K562 (cell line): ENCODE data around the gene S100A10. TPM values are rescaled to one million over a fixed set of nuclear protein-coding genes. Genes with fewer than 3 reads are reported as not detected.

Experiments
- ATAC-seq: fragments of 200-7000 bp; cut with Tn5 transposase; 3 replicates; pipeline ENCODE4 v1.9.1; 2020; ENCODE audit warnings: moderate library complexity
- BruUV-seq: library from RNA; stranded (reverse); fragments of 400-500 nt; replicated peaks from 2 replicates; lab custom pipeline; 2021; lab: Mats Ljungman, UMichigan
- CTCF ChIA-PET: fragments of 300-600 bp; formaldehyde crosslinking; extraction: SDS; loops from one replicate; lab custom pipeline; 2021; ENCODE audit warnings: low intra/inter-chr PET ratio; lab: Yijun Ruan, JAX
- POLR2A ChIA-PET: fragments of 300-600, 350-650 bp; sonication (Branson Sonifier 250); formaldehyde crosslinking; extraction: SDS; loops from one replicate; lab custom pipeline; 2021; ENCODE audit warnings: antibody characterized with exemption, inconsistent platforms; lab: Yijun Ruan, JAX
- DNase-seq, 4 experiments: peaks; one replicate each; pipeline versions ENCODE4 v3.0.0 to v3.0.0-alpha.2; 2011 to 2018; ENCODE audit warnings: low spot score in 3 of 4, mixed read lengths in 3 of 4; ENCODE audit errors: extremely low read depth in 1 of 4
- FAIRE-seq: peaks from 2 replicates; lab custom pipeline; 2011; peaks lifted over from hg19 to GRCh38; lab: Jason Lieb, UNC
- H2AFZ ChIP-seq: 2 replicates; pipeline ENCODE4 v1.6.0; 2011; ENCODE audit warnings: low read depth, low read length, control low read depth, inconsistent platforms
- H3K27ac ChIP-seq: fragments of 200-600 bp; 3 replicates; pipeline ENCODE4 v1.8.0; 2011; ENCODE audit warnings: low read depth, mild to moderate bottlenecking, control low read depth, inconsistent platforms, low read length, moderate library complexity, mixed read lengths; ENCODE audit errors: extremely low read depth
- H3K27me3 ChIP-seq, 2 experiments: fragments of 300-600 bp in 1 of 2; 2 replicates in 1 of 2; 3 replicates in 1 of 2; pipeline versions ENCODE4 v1.6.0 to v1.8.0; 2011; ENCODE audit warnings: inconsistent platforms in 2 of 2, low read length in 2 of 2, mild to moderate bottlenecking in 1 of 2, mixed read lengths in 1 of 2, moderate library complexity in 1 of 2; ENCODE audit not compliant: control insufficient read depth in 2 of 2, insufficient read depth in 2 of 2
- H3K36me3 ChIP-seq: fragments of 300-600 bp; 3 replicates; pipeline ENCODE4 v1.8.0; 2011; ENCODE audit warnings: mild to moderate bottlenecking, low read length, inconsistent platforms; ENCODE audit not compliant: control insufficient read depth, insufficient read depth
- H3K4me1 ChIP-seq, 2 experiments: fragments of 200-600 bp in 1 of 2; replicated peaks in 1 of 2; 2 replicates in 1 of 2; 3 replicates in 1 of 2; pipeline versions ENCODE4 v1.5.1 to v1.8.0; 2011; ENCODE audit warnings: inconsistent platforms in 2 of 2, low read length in 2 of 2, mild to moderate bottlenecking in 1 of 2, mixed read lengths in 1 of 2, moderate library complexity in 1 of 2; ENCODE audit not compliant: control insufficient read depth in 2 of 2, insufficient read depth in 2 of 2
- H3K4me2 ChIP-seq: 2 replicates; pipeline ENCODE4 v1.6.1; 2011; ENCODE audit warnings: low read length, control low read depth, inconsistent platforms, mixed read lengths; ENCODE audit not compliant: insufficient read depth
- H3K4me3 ChIP-seq: fragments of 200-600 bp; sonication (generic), shearing (Covaris generic); 2 replicates; pipeline ENCODE4 v1.5.1; 2016; ENCODE audit warnings: control low read depth, inconsistent platforms
- H3K79me2 ChIP-seq: fragments of 200-600 bp; 3 replicates; pipeline ENCODE4 v1.8.0; 2011; ENCODE audit warnings: low read length, inconsistent platforms; ENCODE audit not compliant: control insufficient read depth, insufficient read depth
- H3K9ac ChIP-seq, 2 experiments: 2 replicates each; pipeline versions ENCODE4 v1.6.0 to v1.6.1; 2011; ENCODE audit warnings: low read depth in 2 of 2, low read length in 2 of 2, control low read depth in 1 of 2, inconsistent platforms in 1 of 2, mild to moderate bottlenecking in 1 of 2, mixed read lengths in 1 of 2; ENCODE audit not compliant: insufficient read depth in 1 of 2
- H3K9me1 ChIP-seq: one replicate; pipeline ENCODE4 v1.6.0; 2011; ENCODE audit warnings: inconsistent platforms, mild to moderate bottlenecking, low read length, moderate library complexity; ENCODE audit not compliant: control insufficient read depth, insufficient read depth
- H3K9me3 ChIP-seq: replicated peaks from 2 replicates; pipeline ENCODE4 v1.5.1; 2011; ENCODE audit warnings: low read depth, low read length, inconsistent platforms; ENCODE audit not compliant: control insufficient read depth, insufficient read depth
- H4K20me1 ChIP-seq: replicated peaks from 2 replicates; pipeline ENCODE4 v1.6.1; 2011; ENCODE audit warnings: low read length, inconsistent platforms, mixed read lengths; ENCODE audit not compliant: control insufficient read depth, insufficient read depth
- CSDE1 ChIP-seq, 2 experiments: fragments of 450-650 bp; IDR thresholded peaks; 2 replicates each; pipeline ENCODE4 v1.6.1; 2016; ENCODE audit warnings: mild to moderate bottlenecking in 1 of 2
- ELF4 ChIP-seq: fragments of 450-650 bp; formaldehyde crosslinking; IDR thresholded peaks from 2 replicates; pipeline ENCODE4 v1.4.0; 2022; ENCODE audit warnings: missing genetic modification characterization
- ETV1 ChIP-seq: fragments of 450-650 bp; conservative IDR thresholded peaks from 2 replicates; pipeline ENCODE4 v1.6.1; 2016; ENCODE audit warnings: missing genetic modification characterization, control low read depth, low read depth, missing compliant biosample characterization
- ETV6 ChIP-seq, 3 experiments: fragments of 150-350 bp in 1 of 3; sonication (generic) in 1 of 3; formaldehyde crosslinking in 1 of 3; IDR thresholded peaks; 2 replicates each; pipeline versions ENCODE4 v1.6.1 to v1.8.0; 2014 to 2022; ENCODE audit warnings: borderline replicate concordance in 2 of 3, low read depth in 2 of 3, antibody characterized with exemption in 1 of 3, low read length in 1 of 3, mild to moderate bottlenecking in 1 of 3, missing genetic modification reagents in 1 of 3
- NCOA1 ChIP-seq: fragments of 450-650 bp; IDR thresholded peaks from 2 replicates; pipeline ENCODE4 v1.6.1; 2016; ENCODE audit warnings: low read depth
- POLR2AphosphoS2 ChIP-seq: IDR thresholded peaks from 2 replicates; pipeline ENCODE4 v1.6.1; 2012; ENCODE audit warnings: low read length, improper control_type of control experiment
- ZNF408 ChIP-seq: fragments of 250-450 bp; sonication (Bioruptor Pico); IDR thresholded peaks from 2 replicates; pipeline ENCODE4 v1.4.0; 2020; ENCODE audit warnings: low read depth, mild to moderate bottlenecking, moderate library complexity
- ZNF444 ChIP-seq: fragments of 250-450 bp; sonication (Bioruptor Pico); IDR thresholded peaks from 2 replicates; pipeline ENCODE4 v1.4.0; 2020; ENCODE audit warnings: mild to moderate bottlenecking, moderate library complexity
- ZNF586 ChIP-seq: fragments of 450-650 bp; formaldehyde crosslinking; conservative IDR thresholded peaks from 2 replicates; pipeline ENCODE4 v1.4.0; 2020; ENCODE audit warnings: mild to moderate bottlenecking, moderate library complexity
- WGBS: fragments of 100-300 bp; shearing (Covaris generic); methylation state at CpG from one replicate; pipeline ENCODE4 v1.1.6; 2016; ENCODE audit warnings: low coverage, mixed read lengths; ENCODE audit not compliant: insufficient coverage; ENCODE audit errors: missing lambda C conversion rate; 5-methylcytosine and 5-hydroxymethylcytosine counted together
- in situ Hi-C: fragments of 300-500 bp; cut with MboI; formaldehyde crosslinking; loops from 4 replicates; pipeline ENCODE4 v1.15.0; 2018; ENCODE audit warnings: inconsistent platforms, mixed read lengths
- intact Hi-C: fragments of 100-400 bp; cut with micrococcal nuclease; formaldehyde crosslinking; loops from 2 replicates; pipeline ENCODE4 v1.14.2; 2022
- polyA plus RNA-seq, 8 experiments: library from polyadenylated mRNA; depleted of rRNA in 4 of 8; stranded (reverse) in 5 of 8; unstranded in 3 of 8; fragments of >200 nt; fragmentation: Nextera tagmentation in 2 of 8; fragmentation: Illumina TruSeq in 1 of 8; extraction: Ambion mirVana in 2 of 8; extraction: Trizol in 1 of 8; gene quantifications; 2 replicates each; pipeline versions ENCODE4 v1.2.1 to v1.2.3, GENCODE V29; 2011 to 2014; ENCODE audit warnings: inconsistent platforms in 1 of 8, missing spikeins in 1 of 8
- total RNA-seq, 7 experiments: library from RNA; depleted of rRNA in 6 of 7; stranded (reverse); fragments of >200 nt in 6 of 7; fragmentation: Illumina TruSeq in 2 of 7; extraction: Trizol in 2 of 7; gene quantifications; 2 replicates each; pipeline versions ENCODE4 v1.2.1 to v1.2.3, GENCODE V29; 2011 to 2021; ENCODE audit warnings: low replicate concordance in 1 of 7

S100A10 gene
- total and polyA plus RNA-seq, 9 of the 15 experiments (the other 6 are each of a cell fraction or from before 2014, with no cell fraction given) = 0.32 to 1.6 (median 0.50) TPM; not detected in 3

DNA sequence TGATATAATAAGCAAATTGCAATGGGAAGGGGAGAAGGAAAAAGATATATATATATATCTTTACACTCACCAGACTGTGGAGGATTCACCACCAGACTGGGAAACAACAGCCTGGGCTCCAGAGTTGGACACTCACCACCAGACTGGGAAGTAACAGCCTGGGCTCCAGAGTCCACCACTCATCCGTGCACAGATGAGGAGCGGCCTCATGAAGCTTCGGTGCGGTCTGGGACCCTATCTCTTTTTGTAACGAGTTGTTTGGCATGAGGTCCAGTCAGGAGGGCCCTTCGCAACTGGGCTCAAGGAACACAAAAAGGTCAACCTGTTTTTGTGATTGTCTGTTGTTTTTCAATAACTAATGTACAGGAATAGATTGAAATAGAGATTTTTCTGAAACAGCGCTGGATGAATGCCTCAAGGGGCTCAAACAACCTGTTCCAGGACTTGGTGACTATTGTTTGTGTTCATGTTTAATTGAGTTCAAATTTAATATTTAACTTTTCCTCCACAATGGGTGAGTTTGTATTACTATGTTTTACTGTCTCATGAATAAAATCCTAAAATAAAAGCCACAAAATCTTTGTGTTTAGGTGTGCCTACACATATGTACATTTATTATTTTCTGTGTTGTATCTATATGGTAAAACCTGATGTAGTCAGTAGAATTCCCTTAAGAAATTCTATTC, 40.1 kb downstream of the S100A10 start:
- H3K27ac ChIP-seq = no peak overlapping the region
- no peaks in the 10 kb centered on the region for H3K79me2 ChIP-seq
- H3K9me3 ChIP-seq = no peaks in the 10 kb centered on the region
- POLR2A ChIA-PET = interaction anchor here (1.3 kb wide), 1 partner anchor 81 kb away, joined by 3 read pairs; no protein-coding TSS in a partner anchor
- no peaks in the 10 kb centered on the region for H3K27me3 ChIP-seq
- no TSS peak for BruUV-seq
- DNase-seq (no peak), FAIRE-seq (no peak), ATAC-seq (no peak)
- CTCF ChIA-PET = no interaction called here
- H3K4me1 ChIP-seq = 0 out of 5 replicates have a peak, but pooled peaks cover 0 to 3% of the 10 kb centered on the region in 2 experiments
- TF ChIP-seq POLR2AphosphoS2 = no peak
- TF ChIP-seq ZNF586 (CRISPR knock-in tag) = no peak
- no peak for TF ChIP-seq ZNF408 (CRISPR knock-in tag)
- TF ChIP-seq ELF4 = no peak
- TF ChIP-seq ETV1 = no peak
- TF ChIP-seq CSDE1 (IDR thresholded peaks at IDR 0.05) = no peak
- no peak for TF ChIP-seq ZNF444 (CRISPR knock-in tag)
- no peak for TF ChIP-seq ETV6 (IDR thresholded peaks at IDR 0.05; ENCODE audit: borderline replicate concordance in 1 of 2, low read depth in 2 of 2, low read length in 1 of 2)
- no peak for TF ChIP-seq ETV6 (CRISPR knock-in tag; IDR thresholded peaks at IDR 0.05; ENCODE audit: borderline replicate concordance)
- TF ChIP-seq NCOA1 = no peak
- H3K9ac ChIP-seq = no peak overlapping the region
- no peaks in the 10 kb centered on the region for H3K36me3 ChIP-seq
- no peaks in the 10 kb centered on the region for H4K20me1 ChIP-seq
- no peaks in the 10 kb centered on the region for H3K9me1 ChIP-seq
- no peak overlapping the region for H3K4me3 ChIP-seq
- no peak overlapping the region for H2AFZ ChIP-seq
- H3K4me2 ChIP-seq = no peak overlapping the region
- 40% methylated on average over 7 of the region's 7 CpGs for WGBS
- in situ Hi-C loops = no loop called here
- intact Hi-C loops = no loop called here
